GM21423 (cell line): ENCODE data around the gene TEX261.

ENCODE experiments used
- ATAC-seq: cut with Tn5 transposase; IDR thresholded peaks from one replicate; pipeline ENCODE4 v1.9.1; 2021; ENCODE audit warnings: mild to moderate bottlenecking, moderate library complexity; ENCODE audit not compliant: unreplicated experiment

The TEX261 gene

DNA sequence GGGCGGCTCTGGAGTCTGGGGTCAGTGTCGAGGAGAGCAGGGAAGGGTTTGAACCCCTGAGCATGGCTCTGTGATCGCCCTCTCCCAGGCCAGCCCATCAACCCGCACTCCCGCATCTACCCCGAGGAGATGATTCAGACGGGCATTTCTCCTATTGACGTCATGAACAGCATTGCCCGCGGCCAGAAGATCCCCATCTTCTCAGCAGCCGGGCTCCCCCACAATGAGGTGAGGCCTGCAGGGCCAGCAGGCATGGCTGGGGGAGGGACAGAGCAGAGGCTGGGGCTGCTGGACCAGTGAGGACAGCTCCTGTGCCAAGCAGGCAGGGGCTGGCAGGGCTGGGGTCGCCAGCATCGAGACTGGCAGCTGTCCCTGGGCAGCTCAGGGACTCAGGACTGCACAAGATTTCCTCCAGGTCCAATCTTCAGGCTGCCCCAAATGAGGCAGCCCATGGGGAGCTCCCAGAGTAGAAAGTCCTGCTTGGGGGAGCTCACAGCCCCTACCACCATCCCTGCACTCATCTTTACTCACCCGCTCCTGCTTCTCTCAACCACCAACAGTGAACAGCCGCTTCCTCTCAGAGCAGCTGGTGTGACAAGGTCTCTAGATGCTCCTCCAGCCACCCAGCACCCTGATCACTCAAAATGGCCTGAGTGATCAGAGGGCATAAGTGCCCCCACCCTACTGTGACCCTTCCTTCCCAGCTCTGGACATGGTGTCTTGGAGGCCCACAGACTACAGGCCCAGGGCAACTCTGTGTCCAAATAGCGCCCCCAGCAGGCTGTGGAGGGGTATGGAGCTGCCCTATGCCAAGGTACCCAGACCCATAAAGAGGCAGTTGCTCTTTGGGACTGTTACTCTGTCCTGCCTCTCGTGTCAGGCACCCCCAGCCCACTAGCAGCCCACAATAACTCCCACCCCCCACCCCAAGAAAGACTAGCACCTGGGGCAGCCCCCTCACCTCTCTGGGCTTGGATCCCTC is 34.5 kb downstream of the TEX261 start:
- no peak for ATAC-seq

DNA sequence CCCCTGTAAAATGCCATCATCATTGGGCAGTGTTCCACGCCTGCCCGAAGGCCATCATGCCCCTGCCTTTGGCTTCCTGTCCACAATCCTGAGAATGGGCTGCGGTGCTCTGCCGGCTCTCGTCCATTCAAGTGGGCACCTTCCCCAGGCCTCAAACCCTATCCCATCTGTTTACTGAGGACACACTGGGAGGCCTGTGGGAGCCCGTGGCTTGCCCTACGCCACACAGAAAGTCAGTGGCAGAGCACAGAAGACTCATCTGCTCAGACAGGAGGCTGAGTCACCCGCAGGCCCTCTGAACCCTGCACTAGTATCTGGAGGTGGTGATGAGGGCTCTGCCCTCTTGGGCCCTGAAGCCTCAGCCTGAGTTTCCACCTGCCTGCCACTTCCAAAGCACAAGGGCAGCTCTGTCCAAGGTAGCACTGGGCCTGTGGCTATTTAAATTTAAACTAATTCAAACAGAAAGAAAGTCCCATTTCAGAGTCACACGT is 35.4 kb downstream of the TEX261 start:
- no peak for ATAC-seq

DNA sequence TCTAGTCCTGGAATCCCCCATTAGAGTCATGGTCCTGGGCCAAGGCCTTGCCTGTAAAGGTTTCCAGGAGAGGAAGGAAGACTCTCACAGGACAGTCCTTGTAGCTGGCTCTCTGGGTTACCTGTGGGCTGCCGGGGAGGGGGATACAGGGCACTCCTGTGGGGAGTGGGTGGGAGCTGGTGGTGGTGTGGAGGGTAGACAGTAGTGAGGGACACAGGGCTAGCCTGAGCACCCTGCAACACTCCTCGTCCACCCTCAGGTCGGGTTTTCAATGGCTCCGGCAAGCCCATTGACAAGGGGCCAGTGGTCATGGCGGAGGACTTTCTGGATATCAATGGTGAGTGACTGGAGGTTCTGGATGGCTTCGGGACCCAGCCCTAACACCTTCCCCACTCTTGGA is 35.9 kb downstream of the TEX261 start:
- ATAC-seq = no peak

DNA sequence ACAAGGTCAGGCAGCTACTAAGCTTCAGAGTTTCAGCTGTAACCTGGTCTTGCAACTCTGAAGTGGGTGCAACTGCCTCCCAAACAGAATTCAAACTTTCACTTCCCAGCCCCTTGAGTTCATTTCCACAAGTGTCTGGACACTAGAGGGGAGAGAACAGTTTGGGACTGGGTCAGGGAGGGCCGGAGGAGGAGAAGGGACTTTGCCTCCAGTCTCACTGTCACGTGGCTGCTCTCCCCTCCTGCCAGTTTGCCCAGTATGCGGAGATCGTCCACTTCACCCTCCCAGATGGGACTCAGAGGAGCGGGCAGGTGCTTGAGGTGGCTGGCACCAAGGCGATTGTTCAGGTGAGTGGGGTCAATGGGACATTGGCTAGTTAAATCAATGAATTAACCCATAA is 36.9 kb downstream of the TEX261 start:
- no peak for ATAC-seq

DNA sequence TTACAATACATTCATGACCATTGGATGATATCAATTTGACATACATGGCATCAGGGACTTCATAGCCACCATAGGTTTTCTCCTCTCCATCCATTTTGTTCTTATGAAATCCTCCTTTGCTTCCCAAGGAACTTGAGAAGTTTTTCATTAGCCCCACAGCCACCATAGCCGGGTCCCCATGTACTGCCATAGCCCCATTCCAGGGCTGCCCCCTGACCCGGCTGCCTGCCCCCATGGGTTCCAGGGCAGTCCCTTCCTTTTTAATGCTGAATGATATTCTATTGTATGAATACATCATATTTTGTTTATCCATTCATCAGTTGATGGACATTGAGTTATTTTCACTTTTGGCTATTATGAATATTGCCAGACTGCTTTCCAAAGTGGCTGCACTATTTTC is 38.5 kb downstream of the TEX261 start:
- ATAC-seq = no peak

DNA sequence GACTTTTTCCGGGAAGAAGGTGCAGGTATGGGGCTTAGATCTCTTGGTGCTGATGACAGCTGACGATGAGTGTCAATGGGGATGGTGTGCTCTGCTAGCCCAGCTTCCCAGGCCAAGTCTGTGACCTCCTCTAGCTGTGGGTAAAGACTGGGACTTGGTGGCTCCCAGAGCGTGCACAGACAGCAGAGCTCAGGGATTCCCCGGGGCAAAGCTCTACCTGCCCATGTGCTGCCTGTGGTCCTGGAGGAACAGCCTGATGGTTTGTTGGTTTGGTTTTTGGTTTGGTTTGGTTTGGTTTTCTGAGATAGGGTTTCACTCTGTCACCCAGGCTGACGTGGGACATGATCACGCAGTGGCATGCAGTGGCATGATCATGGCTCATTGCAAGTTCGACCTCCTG is 39.8 kb downstream of the TEX261 start:
- ATAC-seq = no peak

DNA sequence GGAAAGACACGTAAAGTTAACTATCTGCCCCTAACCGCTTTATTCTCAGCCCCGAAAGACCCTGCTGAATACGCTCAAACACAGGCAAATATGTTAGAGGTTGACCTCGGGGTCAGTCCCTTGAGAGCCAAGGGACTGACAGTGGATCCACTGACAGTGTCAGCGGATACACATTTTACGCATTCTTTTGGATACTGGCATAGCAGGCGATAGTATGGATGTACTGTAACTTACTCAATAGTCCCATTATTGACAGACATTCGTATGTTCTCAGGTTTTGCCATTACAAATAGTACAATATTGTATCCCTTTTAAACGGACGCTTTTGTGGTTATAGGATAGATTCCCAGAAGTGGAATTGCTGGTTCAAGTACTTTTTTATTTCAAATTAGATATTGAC is 45.6 kb downstream of the TEX261 start:
- ATAC-seq = no peak

DNA sequence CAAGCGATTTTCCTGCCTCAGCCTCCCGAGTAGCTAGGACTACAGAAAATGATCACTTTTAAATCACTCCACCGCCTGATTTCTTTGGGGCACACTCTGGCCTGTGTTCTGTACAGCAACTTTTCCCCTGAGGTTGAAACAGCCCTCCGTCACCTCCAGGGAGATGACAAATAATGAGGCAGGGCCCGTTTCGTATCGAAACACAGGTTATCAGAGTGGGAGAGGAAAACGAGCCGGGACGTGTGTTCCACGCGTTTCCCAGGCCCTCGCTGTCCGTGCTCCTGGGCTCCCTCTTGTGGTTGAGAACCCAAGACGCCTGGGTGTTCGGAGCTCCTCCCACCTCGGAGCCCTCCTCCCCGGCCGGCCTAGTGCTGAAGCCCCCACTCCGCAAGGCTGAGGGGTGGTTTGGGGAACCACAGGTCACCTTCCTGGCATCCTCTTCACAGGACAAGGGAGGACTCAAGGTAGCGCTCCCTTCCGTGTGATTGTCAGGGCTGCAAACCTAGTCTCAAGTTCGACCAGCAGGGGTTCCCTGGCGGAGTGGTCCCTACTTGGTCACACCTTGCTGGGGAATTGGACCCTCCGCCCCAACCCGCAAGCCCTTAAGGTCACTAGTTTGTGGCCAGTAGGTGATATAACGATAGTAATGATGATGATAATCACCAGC is 46.2 kb downstream of the TEX261 start:
- peak; percentile 87 for ATAC-seq

DNA sequence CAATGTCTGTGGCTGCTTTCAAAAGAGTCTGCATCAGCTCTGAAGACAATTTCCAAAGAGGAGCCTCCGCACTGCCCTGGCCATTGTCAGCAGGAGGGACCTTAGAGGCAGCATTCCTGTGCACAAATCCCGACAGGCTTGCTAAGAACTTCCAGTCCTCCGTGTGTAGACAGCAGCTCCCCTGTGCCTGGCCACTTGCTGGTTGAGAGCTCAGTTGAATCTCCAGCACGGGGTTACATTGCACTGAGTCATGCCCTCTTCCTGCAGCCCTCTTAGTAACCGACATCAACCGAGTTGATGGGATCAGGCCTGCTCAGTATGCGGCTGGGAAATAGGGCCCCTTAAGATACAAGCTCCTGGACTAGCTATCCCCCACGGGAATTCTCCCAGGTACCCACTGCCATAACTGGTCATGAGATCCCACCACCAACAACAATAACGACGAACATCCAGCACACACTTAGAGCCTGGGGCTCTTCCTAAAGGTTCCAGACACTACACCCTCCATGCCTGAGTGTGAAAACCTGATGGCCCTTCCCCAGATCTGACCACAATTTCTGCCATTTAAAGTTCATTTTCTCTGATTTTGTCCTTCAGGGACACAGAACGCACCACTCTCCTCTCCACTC is 47.0 kb downstream of the TEX261 start:
- ATAC-seq = no peak

DNA sequence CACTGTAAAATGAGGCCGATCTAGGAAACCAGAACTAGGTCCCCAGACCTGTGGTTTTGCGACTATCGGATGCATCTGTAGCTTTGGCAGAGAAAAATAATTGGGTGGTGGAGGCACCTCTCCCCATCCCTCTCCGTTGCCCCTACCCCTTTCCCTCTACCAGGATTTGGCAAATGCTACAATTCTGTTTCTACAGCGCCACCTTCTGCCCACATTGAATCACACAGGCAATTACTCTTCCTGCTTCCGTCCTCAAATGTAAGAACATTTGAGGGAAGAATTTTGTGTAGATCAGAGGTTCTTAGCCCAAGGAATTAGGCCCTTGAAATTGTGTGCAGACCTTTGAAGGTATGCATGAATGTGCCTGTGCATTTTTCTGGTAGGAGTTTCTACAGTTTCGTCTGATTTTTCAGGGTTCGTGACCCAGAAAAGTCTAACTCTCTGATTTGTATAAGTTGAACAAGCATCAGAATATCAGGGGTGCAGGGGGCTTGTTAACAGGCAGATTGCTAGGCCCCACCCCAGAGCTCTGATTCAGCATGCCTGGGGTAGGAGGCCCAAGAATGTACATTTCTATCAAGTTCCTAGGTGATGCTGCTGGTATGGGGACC is 47.7 kb downstream of the TEX261 start:
- ATAC-seq = no peak

DNA sequence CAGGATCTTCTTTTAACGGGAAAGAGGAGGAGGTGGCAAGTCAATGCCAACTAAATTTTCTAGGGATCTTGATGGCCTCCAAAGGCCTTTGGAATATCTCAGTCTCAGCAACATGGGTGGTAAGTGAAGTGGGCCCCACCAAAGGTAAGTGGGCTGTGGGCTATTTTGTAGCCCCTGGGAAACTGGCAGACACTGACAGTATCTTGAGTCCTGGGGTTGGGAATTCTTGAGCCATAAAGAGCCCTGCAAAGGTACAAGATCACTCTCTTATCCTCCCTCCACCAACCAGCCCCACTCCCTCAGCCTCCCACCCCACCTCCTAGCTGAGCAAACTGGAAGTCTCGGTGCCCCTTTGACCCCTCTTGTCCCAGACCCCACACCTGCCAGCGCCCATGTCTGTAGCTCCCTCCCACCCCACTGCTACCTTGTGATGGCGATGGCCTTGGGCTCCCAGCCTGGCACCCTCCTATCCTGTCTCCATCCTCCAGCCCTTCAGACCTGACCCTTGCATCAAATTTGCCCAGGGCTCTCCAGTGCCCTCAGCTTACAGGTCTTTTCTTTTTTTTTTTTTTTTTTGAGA is 50.5 kb downstream of the TEX261 start:
- no peak for ATAC-seq

DNA sequence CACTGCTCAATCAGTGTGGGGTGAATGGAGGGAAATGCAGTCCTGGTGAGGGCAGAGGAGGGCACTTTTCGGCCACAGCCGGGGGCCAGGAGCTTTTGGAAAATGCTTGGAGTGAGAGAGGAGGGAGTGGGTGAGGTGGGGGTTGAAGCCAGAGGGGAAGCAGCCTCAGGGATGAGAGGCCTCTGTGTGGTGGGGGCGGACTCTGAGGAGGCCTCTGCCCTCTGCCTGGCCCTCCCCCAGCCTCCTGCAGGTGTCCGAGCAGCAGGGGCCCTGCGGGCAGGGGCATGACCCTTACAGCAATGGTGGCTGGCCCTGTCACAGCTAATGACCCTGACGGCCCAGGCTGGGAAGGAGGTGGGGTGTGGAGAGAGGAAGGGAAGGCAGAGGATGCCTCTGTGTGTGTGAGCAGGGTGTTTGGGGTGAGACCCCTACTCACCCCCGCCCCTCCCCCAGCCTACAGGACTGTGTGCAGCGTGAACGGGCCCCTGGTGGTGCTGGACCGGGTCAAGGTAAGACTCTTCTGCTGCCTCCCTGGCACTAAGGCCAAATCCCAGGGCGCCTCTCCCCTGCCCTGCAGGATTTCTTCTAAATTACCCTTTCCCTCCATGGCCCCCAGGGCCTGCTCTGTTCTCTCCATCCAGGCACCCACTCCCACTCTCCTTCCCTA is 51.3 kb downstream of the TEX261 start:
- ATAC-seq = no peak

DNA sequence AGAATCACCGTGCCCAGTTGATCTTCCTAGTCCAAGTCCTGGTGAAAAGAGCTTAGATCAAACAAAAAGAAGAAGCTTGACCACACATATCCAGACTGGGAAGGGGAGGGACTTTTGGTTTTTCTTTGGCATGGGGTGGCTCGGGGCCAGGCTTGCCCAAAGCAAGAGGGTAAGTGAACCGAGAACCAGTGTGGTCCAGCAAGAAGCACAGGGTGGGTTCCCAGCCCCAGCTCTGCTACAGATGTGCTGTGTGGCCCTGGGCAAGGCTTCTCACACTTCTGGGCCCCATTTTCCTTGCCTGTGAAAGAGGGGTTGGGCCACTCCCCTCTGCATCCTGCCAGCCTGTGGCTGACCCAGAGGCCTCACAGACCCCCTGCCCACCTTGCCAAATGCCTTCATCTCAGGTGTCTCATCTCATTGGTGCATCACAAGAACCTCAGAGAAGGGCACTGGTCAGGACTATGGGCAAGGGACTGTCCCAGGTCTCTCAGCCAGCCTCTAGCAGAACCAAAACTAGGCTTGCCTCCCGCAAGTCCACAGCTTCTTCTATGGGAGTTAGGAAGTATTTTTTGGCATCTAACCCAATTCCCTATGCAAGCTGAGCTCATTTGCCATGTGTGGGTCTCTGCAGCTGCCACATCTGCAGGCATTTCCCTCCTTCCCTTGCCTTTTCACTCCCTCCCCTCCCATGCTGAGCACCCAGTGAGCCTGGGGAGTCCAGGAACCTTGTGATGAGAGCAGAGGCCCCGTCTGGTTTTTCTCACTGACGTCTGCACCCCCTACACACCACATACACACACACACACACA is 52.1 kb downstream of the TEX261 start:
- no peak for ATAC-seq

DNA sequence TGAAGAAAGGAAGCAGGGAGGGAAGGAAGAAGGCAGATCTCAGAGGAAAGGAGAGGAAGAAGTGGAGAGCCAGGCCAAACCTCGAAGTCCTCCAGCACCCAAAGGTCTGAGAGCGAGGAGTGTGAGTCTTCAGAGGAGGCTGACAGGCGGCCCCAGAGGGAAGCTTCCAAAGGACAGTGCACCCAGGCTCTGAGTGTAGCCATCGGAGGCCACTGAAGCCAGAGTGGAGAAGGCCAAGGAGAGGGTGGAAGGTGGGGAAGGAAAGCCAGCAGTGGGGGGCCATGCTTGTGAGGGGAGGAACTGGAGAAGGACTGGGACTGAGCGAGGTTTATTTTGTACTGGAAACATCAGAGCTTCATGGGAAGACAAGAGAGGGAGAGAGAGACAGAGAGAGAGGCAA is 53.0 kb downstream of the TEX261 start:
- ATAC-seq = no peak

DNA sequence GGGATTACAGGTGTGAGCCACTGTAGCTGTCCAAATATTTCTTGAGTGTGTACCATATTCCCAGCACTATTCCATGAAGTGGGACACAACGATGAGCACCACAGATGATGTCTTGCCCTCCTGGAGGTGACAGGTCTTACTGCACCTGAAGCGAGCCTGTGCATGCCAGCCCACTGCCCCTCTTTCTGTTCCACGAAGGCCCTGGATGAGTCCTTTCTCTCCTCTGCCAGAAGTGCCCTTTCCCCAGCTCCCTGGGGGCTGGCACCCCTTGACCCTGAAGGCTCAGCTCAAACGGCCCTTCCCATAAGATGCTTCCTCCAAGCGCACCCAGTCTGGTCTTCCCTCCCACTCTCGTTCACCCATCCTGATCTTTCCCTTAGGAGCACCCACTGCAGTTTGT is 53.5 kb downstream of the TEX261 start:
- ATAC-seq = no peak

DNA sequence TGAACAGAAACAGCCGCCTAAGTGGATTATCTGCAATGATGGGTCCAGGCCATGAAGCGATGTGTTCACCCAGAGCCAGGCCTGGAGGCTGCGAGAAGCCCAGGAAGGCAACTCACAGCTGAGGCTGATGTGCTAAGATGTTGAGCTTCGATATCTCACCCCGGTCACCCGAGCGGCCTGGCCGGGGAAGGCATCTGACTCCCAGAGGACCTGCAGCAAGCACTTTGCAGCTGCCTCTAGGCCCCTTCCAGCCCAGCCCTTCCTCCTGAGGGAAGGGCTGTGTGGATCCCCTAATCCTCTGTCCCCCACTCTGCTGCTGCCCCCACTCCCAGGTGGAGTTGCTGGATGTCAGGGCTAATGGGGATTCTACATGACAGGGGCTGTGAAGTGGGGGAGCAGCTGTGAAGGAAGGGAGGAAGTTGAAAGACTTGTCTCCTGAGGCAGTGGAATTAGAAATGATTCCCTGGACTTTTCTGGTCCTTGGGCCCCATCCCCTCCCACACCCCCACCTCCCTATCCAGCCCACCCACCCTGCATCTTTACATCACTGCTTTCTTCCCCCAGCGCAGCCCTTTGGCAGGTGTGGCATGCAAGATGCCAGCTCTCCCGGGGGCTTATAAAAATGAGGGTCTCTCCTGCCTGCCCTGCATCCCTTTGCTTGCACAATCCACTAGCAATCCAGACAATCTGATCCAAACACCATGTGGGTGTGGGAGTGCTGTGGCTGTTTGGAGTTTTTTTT is 54.7 kb downstream of the TEX261 start:
- no peak for ATAC-seq

DNA sequence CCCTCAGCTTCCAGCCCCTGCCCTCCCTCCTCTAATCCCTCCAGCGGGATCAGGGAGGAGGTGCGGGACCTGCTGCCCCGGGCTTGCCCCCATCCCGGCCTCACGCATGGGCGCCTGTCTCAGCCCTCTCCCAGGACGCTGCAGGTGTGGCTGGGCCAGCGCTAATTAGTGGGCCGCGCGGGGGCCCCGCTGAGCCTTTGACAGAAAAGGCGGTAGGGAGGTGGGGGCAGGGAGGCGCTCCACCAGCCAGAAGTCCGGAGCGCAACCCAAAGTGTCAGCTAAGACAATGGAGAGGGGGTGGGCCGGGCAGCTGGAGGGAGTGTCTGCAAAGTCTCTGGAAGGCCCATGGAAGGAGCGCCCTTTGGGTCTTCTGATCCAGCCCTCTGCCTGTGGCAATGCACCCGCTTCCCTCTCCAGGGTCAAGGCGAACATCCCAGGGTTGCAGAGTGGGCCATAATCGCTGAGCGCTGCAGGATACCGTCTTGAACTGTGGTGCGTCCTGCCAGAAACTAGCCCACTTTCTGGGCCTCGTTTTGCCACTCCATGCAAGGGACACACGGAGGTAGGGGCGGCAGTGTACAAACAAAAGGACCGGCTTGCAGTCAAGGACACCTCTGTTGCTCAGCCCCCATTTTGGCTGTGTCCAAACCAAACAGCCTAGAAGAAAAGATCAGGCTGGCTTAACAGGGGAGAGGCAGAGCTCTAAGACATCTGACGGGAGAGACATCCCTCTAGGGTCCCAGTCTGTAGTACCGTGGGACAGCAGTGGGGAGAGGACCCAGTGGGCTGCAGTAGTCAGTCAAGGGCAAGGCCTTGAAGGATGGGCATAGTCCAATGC is 55.5 kb downstream of the TEX261 start:
- no peak for ATAC-seq

DNA sequence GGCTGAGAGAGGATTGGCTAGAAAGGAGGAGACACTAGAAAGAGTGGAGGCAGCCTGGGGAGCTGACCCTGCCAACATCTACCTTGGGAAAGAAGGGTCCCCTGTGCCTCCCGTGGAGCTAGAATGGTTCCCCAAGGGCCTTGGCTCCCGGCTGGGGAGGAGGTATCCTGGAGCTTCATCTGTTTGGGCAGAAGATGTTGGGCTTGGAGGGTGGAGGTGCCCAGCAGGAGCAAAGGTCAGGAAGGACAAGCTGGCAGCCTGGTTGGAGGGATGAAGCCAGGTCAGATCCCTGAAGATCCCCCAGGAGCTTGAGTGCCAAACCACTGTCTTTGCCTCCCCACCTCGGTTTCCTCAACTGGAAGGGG is 56.1 kb downstream of the TEX261 start:
- no peak for ATAC-seq
